H54 (cell line): ENCODE measurements around the gene PLPP4.

ENCODE experiments used
- DNase-seq: peaks from one replicate; pipeline ENCODE4 v3.0.0; 2011; ENCODE audit warnings: low spot score, mixed read lengths; ENCODE audit not compliant: insufficient read length
- FAIRE-seq: peaks from 3 replicates; lab custom pipeline; 2011; peaks lifted over from hg19 to GRCh38; lab: Jason Lieb, UNC
- POLR2A ChIP-seq: IDR thresholded peaks from 2 replicates; pipeline ENCODE4 v1.6.1; 2011; ENCODE audit warnings: low read depth, mild to moderate bottlenecking, low read length

PLPP4 gene

DNA sequence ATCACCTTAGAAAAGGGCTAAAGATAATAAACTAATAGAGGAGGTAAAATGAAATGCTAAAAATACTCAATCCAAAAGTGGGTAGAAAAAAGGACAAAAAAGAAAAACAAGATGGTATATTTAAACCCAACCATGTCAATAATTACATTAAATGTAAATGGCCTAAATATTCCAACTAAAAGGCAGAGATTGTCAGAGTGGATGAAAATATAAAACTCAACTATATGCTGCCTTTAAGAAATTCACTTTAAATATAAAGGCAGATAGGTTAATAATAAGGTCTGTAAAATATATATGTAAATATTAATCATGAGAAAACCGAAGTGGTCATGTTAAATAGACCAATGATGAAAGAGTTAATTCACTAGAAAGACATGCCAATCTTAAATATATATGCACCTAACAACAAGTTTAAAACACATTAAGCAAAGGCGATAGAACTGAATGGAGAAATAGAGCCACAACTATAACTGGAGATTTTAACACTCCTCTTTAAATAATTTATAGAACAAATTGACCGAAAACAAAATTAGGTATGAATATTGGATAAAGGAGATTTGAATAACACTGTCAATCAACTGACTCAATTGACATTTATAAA lies 159.4 kb downstream of the PLPP4 start:
- TF ChIP-seq POLR2A, result no peak
- no peak for FAIRE-seq
- DNase-seq, result no peak

DNA sequence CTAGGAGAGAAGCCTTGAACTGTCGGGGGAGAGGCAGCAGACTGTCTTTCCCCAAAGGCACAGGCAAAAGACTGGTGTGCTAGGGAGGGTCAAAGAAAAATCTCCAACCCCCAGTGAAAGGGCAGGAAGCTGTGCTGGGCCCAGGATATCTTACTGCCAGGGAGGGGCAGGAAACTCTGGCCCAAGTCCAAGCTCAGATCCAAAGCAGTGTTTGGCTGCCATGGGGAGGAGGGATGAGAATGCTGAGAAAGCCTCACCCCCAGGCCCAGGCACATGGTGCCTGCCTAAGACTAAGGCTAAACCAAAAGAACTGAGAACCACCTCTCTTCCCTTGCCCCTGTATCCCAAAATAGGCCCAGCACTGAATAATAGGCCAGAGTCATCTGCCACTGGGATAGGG lies 171.2 kb downstream of the PLPP4 start:
- FAIRE-seq (no peak), DNase-seq (no peak)
- no peak for TF ChIP-seq POLR2A

DNA sequence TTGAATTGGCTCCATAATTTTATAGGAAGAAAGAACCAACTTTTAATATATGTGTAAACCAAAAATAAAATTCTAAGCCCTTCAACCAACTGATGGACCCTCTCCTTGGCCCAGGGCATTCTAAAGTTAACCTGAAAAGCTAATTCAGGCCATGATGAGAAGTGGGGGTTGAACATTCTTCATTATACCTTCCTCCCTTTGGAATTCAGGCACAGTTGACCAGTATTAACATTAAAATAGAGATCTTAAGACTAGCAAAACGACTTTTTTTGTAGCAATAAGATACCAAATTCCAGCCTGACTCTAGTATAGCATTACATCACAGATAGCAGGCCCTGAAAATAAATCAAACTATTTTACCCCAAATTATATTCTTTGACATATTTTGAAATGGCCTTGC lies 173.2 kb downstream of the PLPP4 start:
- no peak for TF ChIP-seq POLR2A
- FAIRE-seq, result no peak

GRCh38 chr10:120632047-120632446 lies 175.0 kb downstream of the PLPP4 start:
- no peak for TF ChIP-seq POLR2A
- FAIRE-seq (no peak), DNase-seq (no peak)

More for the DNA sequence above, 173.2 kb downstream of the PLPP4 start:
- no peak for DNase-seq

DNA sequence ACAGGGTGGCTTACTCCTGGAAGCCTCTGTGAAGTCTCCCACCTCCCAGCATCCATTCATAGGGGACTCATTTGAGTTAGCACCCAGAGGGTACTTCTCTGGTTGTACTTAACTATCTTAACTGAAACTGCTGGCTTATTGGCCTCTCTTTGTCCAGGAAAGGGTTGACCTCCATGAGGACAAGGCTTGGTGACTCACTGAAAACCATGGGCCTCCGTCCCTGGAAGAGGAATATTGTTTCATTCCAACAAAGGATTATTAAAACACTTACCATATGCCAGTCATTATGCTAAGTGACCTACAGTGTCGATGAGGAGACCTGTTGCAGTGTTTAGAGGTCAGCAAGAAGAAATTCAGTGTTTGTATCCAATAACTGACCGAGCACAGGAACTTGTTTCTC lies 175.9 kb downstream of the PLPP4 start:
- DNase-seq (no peak), FAIRE-seq (no peak)
- no peak for TF ChIP-seq POLR2A

DNA sequence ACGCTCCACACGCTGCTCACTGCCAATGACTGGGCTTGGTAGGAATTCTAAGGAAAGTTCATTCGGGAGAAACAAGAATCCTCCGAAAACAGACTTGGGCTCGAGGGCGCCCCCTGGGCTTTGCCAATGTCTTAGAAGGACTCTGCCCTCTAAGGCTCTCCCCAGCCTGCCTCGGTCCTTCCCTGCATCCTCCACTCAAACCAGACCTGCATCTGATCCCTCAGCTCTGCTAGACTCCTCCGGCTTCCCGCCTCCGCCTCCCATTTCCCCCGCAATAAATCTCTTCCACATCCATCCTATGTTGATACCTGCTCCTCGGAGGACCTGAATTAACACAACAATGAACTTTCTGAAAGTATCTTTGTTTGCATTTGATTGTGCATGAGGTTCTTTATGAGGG lies 177.6 kb downstream of the PLPP4 start:
- no peak for DNase-seq
- TF ChIP-seq POLR2A, result no peak
- FAIRE-seq, result no peak
